H1 (cell line): ENCODE measurements around the gene TBX2. TPM values are rescaled to one million over a fixed set of nuclear protein-coding genes. Genes with fewer than 3 reads are reported as not detected.

ENCODE experiments used
- ATF3 ChIP-seq: IDR thresholded peaks from 2 replicates; pipeline ENCODE4 v1.6.1; 2011; ENCODE audit warnings: low read depth, mild to moderate bottlenecking, low read length; ENCODE audit not compliant: insufficient read depth
- CBX5 ChIP-seq: fragments of 300-800, 300-1000 bp; sonication (generic); IDR thresholded peaks from 2 replicates; pipeline ENCODE4 v1.7.1; 2016; ENCODE audit warnings: antibody characterized with exemption, low read length, low read depth
- CHD1 ChIP-seq: IDR thresholded peaks from 2 replicates; pipeline ENCODE4 v1.6.1; 2012; ENCODE audit warnings: low read depth, low read length, improper control_type of control experiment
- E2F6 ChIP-seq: IDR thresholded peaks from 2 replicates; pipeline ENCODE4 v1.6.1; 2012; ENCODE audit warnings: inconsistent platforms
- GTF2F1 ChIP-seq: IDR thresholded peaks from 2 replicates; pipeline ENCODE4 v1.6.1; 2012; ENCODE audit warnings: low read depth, low read length, improper control_type of control experiment, borderline replicate concordance
- polyA plus RNA-seq, 7 experiments: library from polyadenylated mRNA; depleted of rRNA in 3 of 7; stranded (reverse) in 5 of 7; unstranded in 2 of 7; fragments of >200 nt in 5 of 7; fragments of 200-250 nt in 2 of 7; gene quantifications; 1 replicate in 5 of 7; 2 replicates in 1 of 7; 4 replicates in 1 of 7; pipeline versions ENCODE4 v1.2.1 to v1.2.3, GENCODE V29; 2011 to 2013; ENCODE audit warnings: missing spikeins in 2 of 7, mixed read lengths in 2 of 7
- total RNA-seq: library from RNA; stranded (reverse); fragmentation: NEBNext Ultra II Directional; extraction: Animal tissue kit (Norgen Biotek cat#: 25700); gene quantifications from 2 replicates; pipeline ENCODE4 v1.2.1, GENCODE V29; 2021

The TBX2 gene
- total and polyA plus RNA-seq, 2 of the 8 experiments (the other 6 are each of a cell fraction or from before 2014, with no cell fraction given) = not detected

DNA sequence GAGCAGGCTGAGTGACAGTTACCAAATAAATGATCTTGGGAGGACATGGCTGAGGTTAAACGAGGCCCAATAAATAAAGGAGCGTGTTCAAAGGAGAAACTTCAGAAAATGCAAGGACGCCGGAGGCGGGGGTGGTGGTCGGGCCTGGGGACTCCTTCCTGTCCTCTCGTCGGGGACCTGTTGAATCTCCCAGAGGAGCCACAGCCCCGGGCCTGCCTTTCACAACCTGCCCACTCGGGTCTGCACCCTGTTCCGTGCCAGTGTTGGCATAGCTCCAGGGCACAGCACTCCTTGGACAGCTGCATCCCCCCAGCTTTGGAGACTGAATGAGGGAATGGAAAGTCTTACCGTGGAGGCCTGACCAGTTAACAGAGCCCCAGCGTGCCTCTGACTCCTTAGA, 44.4 kb downstream of the TBX2 start (continued):
- no peak for TF ChIP-seq E2F6
- no peak for TF ChIP-seq ATF3
- TF ChIP-seq GTF2F1 = no peak
- TF ChIP-seq CBX5 = no peak
- TF ChIP-seq CHD1 = no peak
